OCI-LY7 (cell line): ENCODE data around the gene HOXC6. TPM values are rescaled to one million over a fixed set of nuclear protein-coding genes. Genes with fewer than 3 reads are reported as not detected.

Experiments
- BruUV-seq: library from RNA; stranded (reverse); fragments of 400-500 nt; replicated peaks from 2 replicates; lab custom pipeline; 2021; lab: Mats Ljungman, UMichigan
- CTCF ChIA-PET: fragments of 300-600 bp; sonication (Branson Sonifier 250); formaldehyde crosslinking; loops from one replicate; lab custom pipeline; 2022; ENCODE audit warnings: antibody characterized with exemption; ENCODE audit not compliant: unreplicated experiment; lab: Charles Lee
- POLR2A ChIA-PET: fragments of 300-600 bp; sonication (Branson Sonifier 250); formaldehyde crosslinking; loops from one replicate; lab custom pipeline; 2022; ENCODE audit warnings: antibody characterized with exemption; lab: Charles Lee
- DNase-seq: peaks from one replicate; pipeline ENCODE4 v3.0.0-alpha.2; 2015; ENCODE audit warnings: low spot score
- H2AFZ ChIP-seq: fragments of 200-600 bp; sonication (generic), shearing (Covaris generic); 2 replicates; pipeline ENCODE4 v1.6.1; 2014; ENCODE audit warnings: mild to moderate bottlenecking, antibody characterized with exemption, low read length, moderate library complexity
- H3K27ac ChIP-seq: fragments of 200-600 bp; sonication (generic); 2 replicates; pipeline ENCODE4 v1.5.1; 2014; ENCODE audit warnings: mixed run types, low read depth, mild to moderate bottlenecking, moderate library complexity, low read length, inconsistent platforms; ENCODE audit not compliant: poor library complexity, severe bottlenecking
- H3K36me3 ChIP-seq: fragments of 200-600 bp; sonication (generic); 2 replicates; pipeline ENCODE4 v1.6.1; 2014; ENCODE audit warnings: mild to moderate bottlenecking, antibody characterized with exemption, low read length, moderate library complexity, mixed read lengths; ENCODE audit not compliant: insufficient read depth
- H3K4me1 ChIP-seq: fragments of 200-600 bp; sonication (generic); 2 replicates; pipeline ENCODE4 v1.5.1; 2014; ENCODE audit warnings: mild to moderate bottlenecking, low read length; ENCODE audit not compliant: insufficient read depth, poor library complexity, severe bottlenecking
- H3K4me2 ChIP-seq: fragments of 200-600 bp; sonication (generic); 2 replicates; pipeline ENCODE4 v1.6.1; 2014; ENCODE audit warnings: mild to moderate bottlenecking, low read length
- H3K4me3 ChIP-seq: fragments of 200-600 bp; sonication (generic); 2 replicates; pipeline ENCODE4 v1.5.1; 2014; ENCODE audit warnings: mild to moderate bottlenecking, low read depth, low read length; ENCODE audit not compliant: poor library complexity, severe bottlenecking
- H3K79me2 ChIP-seq: fragments of 200-600 bp; sonication (generic); 2 replicates; pipeline ENCODE4 v1.6.1; 2016; ENCODE audit warnings: low read depth, mild to moderate bottlenecking, low read length, moderate library complexity, mixed read lengths; ENCODE audit not compliant: insufficient read depth
- H3K9me2 ChIP-seq: fragments of 200-600 bp; sonication (generic); 2 replicates; pipeline ENCODE4 v1.6.1; 2016; ENCODE audit warnings: mild to moderate bottlenecking, low read length, mixed read lengths; ENCODE audit not compliant: insufficient read depth
- H3K9me3 ChIP-seq: fragments of 200-600 bp; sonication (generic); 2 replicates; pipeline ENCODE4 v1.6.1; 2014; ENCODE audit warnings: mild to moderate bottlenecking, mixed run types, low read length, mixed read lengths
- H4K20me1 ChIP-seq: fragments of 200-600 bp; sonication (generic); 2 replicates; pipeline ENCODE4 v1.6.1; 2014; ENCODE audit warnings: mild to moderate bottlenecking, antibody characterized with exemption, low read length, moderate library complexity, mixed read lengths; ENCODE audit not compliant: insufficient read depth
- CTCF ChIP-seq: fragments of 200-600 bp; sonication (generic); conservative IDR thresholded peaks from 2 replicates; pipeline ENCODE4 v1.5.1; 2014; ENCODE audit warnings: mild to moderate bottlenecking, antibody characterized with exemption, low read length, moderate library complexity, mixed read lengths
- EZH2phosphoT487 ChIP-seq: fragments of 200-600 bp; sonication (generic); IDR thresholded peaks from 2 replicates; pipeline ENCODE4 v1.6.1; 2018; ENCODE audit warnings: low read depth, borderline replicate concordance, mild to moderate bottlenecking, mixed run types, antibody characterized with exemption, low read length, moderate library complexity, mixed read lengths
- intact Hi-C: fragments of 100-400 bp; cut with micrococcal nuclease; formaldehyde crosslinking; loops from one replicate; pipeline ENCODE4 v1.10.0; 2022; ENCODE audit not compliant: unreplicated experiment
- total RNA-seq, 2 experiments: library from RNA; depleted of rRNA in 1 of 2; stranded (reverse); fragments of >200 nt in 1 of 2; shearing (Covaris generic) in 1 of 2; gene quantifications; 2 replicates each; pipeline ENCODE4 v1.2.3, GENCODE V29; 2014 to 2022

The HOXC6 gene
- total RNA-seq, 2 experiments from 2014 or later: 0.92 to 2.7 TPM

GRCh38 chr12:53992377-53992889 lies 35.8 kb upstream of the HOXC6 start:
- ChIA-PET CTCF (no interaction called here), POLR2A (interaction anchor here (0.6 kb wide), 3 partner anchors 72 to 299 kb away, joined by 3 read pairs; no protein-coding TSS in a partner anchor)
- no peak overlapping the region for H3K4me3 ChIP-seq
- DNase-seq: no peak
- no peak overlapping the region for H3K27ac ChIP-seq
- no peaks in the 10 kb centered on the region for H3K9me2 ChIP-seq
- H2AFZ ChIP-seq: no peak overlapping the region
- H3K4me1 ChIP-seq: peaks cover 27% of the 10 kb centered on the region
- H4K20me1 ChIP-seq: no peaks in the 10 kb centered on the region
- H3K79me2 ChIP-seq: no peaks in the 10 kb centered on the region
- H3K9me3 ChIP-seq: no peaks in the 10 kb centered on the region
- no peak overlapping the region for H3K4me2 ChIP-seq
- BruUV-seq: no TSS peak
- TF ChIP-seq CTCF (no peak), EZH2phosphoT487 (no peak)
- H3K36me3 ChIP-seq: no peaks in the 10 kb centered on the region
- intact Hi-C loops: no loop called here

- Histone ChIP-seq H2AFZ (no peak overlapping the region), H4K20me1 (no peaks in the 10 kb centered on the region), H3K4me2 (no peak overlapping the region), H3K9me3 (no peaks in the 10 kb centered on the region), H3K79me2 (no peaks in the 10 kb centered on the region), H3K9me2 (no peaks in the 10 kb centered on the region), H3K36me3 (no peaks in the 10 kb centered on the region), H3K4me1 (peaks cover 18% of the 10 kb centered on the region), H3K27ac (no peak overlapping the region), H3K4me3 (no peak overlapping the region)
- DNase-seq: no peak
- CTCF ChIA-PET: no interaction called here
- no peak for TF ChIP-seq EZH2phosphoT487
- no peak for TF ChIP-seq CTCF
- intact Hi-C loops: no loop called here
- BruUV-seq: no TSS peak
- POLR2A ChIA-PET: no interaction called here
Observed at GRCh38 chr12:53993162-53994008, 34.9 kb upstream of the HOXC6 start.

GRCh38 chr12:53994009-53994263 lies 34.3 kb upstream of the HOXC6 start:
- Histone ChIP-seq H3K4me1 (peaks cover 13% of the 10 kb centered on the region), H2AFZ (no peak overlapping the region), H4K20me1 (no peaks in the 10 kb centered on the region), H3K79me2 (no peaks in the 10 kb centered on the region), H3K9me3 (no peaks in the 10 kb centered on the region), H3K4me2 (no peak overlapping the region), H3K4me3 (no peak overlapping the region), H3K9me2 (no peaks in the 10 kb centered on the region), H3K36me3 (no peaks in the 10 kb centered on the region), H3K27ac (no peak overlapping the region)
- ChIA-PET CTCF (no interaction called here), POLR2A (no interaction called here)
- DNase-seq: no peak
- TF ChIP-seq EZH2phosphoT487 (no peak), CTCF (no peak)
- intact Hi-C loops: no loop called here
- BruUV-seq: no TSS peak
